Activated CD8-positive, alpha-beta memory T cell treated with anti-CD3 and anti-CD28 coated beads for 48 hours (primary cell): Measurements from ENCODE around the gene MINDY1.

ENCODE experiments used
- DNase-seq, 3 experiments: peaks; one replicate each; pipeline ENCODE4 v3.0.0-alpha.2; 2020; ENCODE audit warnings: low read depth in 2 of 3, low spot score in 2 of 3

Gene MINDY1

DNA sequence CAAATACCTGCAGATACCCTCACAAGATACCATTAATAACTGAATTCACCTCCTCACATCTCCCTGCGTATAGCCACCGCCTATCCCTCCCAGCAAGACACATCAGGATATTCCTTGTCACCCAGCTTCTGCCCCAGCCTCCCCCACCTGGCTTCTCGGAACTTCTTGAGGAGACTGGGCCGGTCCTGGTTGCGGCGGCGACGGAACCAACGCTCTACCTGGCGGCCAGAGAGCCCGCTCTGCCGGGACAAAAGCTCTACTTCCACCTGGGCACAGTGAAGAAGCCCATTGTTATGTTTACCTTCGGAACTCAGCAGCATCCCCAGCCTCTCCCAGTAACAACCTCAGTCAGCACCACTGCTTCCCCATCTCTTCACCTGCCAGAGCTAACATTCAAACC is 38.8 kb downstream of the MINDY1 start:
- DNase-seq = no peak

DNA sequence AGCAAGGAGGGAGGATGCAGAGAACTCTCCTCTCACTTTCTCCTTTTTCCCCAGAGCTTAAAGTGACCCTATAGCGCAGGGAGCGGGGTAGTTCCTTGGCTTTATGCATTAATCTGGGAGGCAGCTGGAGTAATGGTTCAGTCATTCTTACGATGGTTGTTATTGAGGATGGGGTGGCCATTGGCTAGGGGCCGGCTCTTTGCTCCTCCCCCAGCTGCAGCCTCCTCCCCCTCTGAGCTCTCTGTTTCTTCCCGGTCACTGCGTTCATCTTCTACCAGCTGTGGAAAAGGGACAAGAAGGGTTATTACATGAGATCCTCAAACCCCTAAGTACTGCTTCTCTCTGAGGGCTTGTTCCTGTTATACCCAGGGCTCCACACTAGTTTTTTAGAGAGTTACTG is 40.7 kb downstream of the MINDY1 start:
- DNase-seq = no peak

DNA sequence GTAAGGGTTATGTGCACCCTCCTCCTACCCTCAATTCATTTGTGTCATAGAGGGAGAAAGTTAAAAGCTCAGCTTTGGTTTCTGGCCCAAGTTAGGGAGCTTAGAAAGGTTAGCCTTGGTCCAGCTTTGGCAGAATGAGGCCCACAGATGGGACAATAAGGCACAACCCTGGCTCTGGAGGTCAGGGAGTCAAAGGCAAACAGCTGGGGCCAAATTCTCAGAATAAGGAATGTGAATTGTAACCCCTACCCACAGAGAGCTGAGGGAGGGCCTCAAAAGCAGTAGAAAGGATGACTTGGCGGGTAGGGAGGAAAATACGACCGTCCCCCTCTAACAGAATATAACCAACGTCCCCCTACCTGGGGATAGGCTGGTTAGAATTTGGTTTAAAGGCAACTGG is 41.1 kb downstream of the MINDY1 start:
- no peak for DNase-seq

DNA sequence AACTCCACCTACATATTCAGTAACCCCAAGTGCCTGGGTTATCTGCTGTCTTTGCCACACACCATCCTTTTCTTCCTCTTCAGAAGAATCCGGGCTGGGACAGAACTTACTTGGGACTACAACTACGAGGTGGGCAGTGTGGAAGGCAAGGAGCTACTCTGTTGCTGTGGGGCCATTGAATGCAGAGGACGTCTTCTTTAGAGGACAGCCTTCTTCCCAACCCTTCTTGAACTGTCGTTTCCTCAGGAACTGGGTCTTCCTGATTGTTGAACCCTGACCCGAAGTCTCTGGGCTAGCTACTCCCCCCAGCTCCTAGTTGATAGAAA is 42.6 kb downstream of the MINDY1 start:
- DNase-seq = no peak

DNA sequence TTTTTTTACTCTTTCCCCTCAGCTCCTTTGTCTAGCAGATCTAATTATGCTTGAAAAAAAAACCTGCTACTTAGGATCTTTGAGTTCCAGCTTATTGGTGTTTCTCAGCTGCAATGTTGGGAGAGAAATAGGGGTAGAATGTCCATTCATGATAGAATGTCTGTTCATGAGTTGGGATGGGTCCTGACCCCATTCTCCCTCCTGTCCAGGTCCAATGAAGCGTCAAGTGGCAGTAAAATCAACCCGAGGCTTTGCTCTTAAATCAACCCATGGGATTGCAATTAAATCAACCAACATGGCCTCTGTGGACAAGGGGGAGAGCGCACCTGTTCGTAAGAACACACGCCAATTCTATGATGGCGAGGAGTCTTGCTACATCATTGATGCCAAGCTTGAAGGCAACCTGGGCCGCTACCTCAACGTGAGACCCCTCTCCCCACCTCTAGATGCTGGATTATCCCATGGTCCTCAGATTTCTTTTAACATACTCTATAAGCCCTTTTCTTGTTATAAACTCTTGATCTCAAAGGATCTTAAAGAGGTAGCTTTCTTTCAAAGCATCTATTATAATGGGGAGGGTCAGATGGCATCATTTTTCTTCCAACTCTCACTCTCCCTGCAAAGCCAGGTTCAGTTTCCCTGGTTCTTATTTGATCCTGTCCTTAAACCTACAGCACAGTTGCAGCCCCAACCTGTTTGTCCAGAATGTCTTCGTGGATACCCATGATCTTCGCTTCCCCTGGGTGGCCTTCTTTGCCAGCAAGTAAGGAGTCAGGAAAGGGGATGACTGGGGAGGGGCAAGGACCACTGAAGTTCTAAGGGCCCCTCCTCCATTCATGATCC is 43.2 kb downstream of the MINDY1 start:
- no peak for DNase-seq

DNA sequence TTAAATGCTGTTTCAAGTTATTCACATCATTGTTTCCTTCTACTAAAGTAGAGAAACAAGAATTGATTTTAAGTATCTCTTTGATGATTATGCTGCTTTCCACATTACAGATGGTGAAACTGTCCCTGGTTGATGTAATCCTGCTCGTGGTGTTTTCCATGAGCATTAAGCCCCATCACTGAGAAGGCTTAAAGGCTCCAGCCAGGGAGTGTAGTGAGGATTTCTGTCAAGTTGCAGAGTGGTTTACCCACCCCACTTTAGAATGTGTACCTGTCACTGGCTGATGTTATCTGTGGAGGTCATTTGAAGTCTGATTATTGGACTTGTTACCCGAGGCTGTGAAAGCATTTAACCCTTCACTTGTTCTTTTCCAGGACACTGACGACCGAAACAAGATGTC is 44.9 kb downstream of the MINDY1 start:
- no peak for DNase-seq

DNA sequence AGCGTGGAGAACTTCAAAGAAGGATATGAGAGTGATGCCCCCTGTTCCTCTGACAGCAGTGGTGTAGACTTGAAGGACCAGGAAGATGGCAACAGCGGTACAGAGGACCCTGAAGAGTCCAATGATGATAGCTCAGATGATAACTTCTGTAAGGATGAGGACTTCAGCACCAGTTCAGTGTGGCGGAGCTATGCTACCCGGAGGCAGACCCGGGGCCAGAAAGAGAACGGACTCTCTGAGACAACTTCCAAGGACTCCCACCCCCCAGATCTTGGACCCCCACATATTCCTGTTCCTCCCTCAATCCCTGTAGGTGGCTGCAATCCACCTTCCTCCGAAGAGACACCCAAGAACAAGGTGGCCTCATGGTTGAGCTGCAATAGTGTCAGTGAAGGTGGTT is 46.1 kb downstream of the MINDY1 start:
- no peak for DNase-seq

DNA sequence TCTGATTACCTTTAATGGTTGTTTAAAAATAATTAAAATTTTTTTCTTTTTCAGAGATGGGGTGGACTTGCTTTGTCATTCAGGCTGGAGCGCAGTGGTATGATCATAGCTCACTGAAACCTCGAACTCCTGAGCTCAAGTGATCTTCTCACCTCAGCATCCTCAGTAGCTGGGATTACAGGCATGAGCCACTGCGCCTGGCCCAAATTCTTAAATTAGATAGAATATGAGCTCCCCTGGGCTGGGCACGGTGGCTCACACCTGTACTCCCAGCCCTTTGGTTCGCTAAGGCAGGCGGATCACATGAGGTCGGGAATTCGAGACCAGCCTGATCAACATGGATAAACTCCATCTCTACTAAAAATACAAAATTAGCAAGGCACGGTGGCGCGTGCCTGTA is 49.0 kb downstream of the MINDY1 start:
- no peak for DNase-seq

DNA sequence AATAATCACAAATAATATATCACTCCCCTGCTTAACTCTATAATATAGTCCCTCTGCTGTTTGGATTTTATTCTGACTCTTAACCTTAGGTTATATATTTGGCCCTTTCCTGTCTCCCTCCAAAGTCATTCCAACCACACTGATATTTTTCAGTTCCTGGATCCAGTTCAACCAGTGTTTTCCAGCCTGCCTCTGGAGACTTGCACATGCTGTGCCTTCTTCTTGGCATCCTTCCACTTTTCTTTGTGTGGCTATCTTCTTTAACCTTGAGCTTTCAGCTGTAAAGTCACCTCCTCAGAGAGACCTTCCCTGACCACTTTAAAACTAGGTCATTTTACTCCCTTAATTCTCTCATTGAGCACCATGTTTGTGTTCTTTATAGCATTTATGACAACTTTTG is 51.4 kb downstream of the MINDY1 start:
- no peak for DNase-seq

DNA sequence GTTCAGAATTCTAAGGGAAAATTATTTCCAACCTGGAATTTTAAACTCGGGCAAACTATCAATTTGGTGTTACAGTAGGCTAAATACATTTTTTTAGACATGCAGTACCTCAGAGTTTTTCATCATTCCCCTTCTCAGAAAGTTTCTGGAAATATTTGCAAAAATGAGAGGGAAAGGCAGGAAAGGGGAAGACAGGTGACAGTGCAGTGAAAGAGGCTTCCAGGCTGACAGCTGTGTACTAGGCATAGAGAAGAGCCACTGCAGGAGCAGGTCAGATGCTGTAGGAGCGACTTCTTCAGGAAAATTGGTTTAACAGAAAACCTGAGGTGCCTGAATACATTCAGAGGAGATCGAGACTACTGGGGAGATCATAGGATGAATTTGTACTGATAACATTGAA is 52.0 kb downstream of the MINDY1 start:
- DNase-seq = no peak
